GM21528 (cell line): ENCODE measurements around the gene SHROOM3.

Experiments used
- ATAC-seq: cut with Tn5 transposase; IDR thresholded peaks from one replicate; pipeline ENCODE4 v1.9.1; 2021; ENCODE audit warnings: mild to moderate bottlenecking, moderate library complexity; ENCODE audit not compliant: unreplicated experiment, low FRiP score

The SHROOM3 gene

DNA sequence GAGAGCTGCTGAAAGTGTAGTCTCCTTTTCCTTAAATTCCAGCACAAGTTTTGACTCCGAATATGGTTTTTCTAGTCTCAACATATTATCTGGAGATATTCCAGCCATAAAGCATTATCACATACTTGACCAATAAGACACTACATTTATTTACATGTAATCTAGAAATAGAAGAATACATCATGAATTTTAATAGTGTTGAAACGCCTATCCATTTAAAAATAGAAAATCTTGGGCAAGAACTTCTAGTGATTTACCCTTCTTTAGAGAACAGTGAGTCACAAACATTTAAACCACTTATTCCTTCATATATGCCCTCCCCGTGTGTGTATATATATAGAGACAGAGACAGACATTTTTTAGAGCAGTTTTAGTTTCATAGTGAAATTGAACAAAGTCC lies 301.4 kb downstream of the SHROOM3 start:
- ATAC-seq = no peak

DNA sequence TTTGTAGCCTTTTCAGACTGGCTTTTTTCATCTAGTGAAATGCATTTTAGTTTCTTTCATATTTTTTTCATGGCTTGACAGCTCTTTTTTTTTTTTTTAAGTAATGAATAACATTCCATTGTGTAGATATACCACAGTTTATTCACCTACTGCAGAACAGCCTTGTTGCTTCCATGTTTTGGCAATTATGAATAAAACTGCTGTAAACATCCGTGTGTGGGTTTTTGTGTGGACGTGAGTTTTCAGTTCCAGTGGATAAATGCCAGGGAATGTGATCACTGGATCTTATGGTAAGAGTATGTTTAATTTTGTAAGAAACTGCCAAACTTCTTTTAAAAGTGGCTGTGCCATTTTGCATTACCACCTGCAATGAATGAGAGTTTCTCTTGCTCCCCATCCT lies 302.2 kb downstream of the SHROOM3 start:
- ATAC-seq = no peak

DNA sequence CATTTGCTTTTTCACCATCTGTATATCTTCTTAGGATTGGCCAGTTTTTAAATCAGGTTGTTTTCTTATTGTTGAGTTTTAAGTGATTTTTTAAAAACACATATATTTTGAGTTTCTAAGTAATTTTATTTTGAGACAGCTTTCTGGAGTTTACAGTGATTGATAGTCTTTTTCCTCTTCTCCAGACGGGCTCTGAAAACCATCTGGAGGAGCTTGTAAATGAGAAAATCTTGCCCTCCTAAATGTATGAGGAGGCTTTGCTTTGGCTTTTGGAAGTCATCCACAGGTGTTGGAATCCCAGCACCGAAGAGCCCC lies 302.7 kb downstream of the SHROOM3 start:
- no peak for ATAC-seq

DNA sequence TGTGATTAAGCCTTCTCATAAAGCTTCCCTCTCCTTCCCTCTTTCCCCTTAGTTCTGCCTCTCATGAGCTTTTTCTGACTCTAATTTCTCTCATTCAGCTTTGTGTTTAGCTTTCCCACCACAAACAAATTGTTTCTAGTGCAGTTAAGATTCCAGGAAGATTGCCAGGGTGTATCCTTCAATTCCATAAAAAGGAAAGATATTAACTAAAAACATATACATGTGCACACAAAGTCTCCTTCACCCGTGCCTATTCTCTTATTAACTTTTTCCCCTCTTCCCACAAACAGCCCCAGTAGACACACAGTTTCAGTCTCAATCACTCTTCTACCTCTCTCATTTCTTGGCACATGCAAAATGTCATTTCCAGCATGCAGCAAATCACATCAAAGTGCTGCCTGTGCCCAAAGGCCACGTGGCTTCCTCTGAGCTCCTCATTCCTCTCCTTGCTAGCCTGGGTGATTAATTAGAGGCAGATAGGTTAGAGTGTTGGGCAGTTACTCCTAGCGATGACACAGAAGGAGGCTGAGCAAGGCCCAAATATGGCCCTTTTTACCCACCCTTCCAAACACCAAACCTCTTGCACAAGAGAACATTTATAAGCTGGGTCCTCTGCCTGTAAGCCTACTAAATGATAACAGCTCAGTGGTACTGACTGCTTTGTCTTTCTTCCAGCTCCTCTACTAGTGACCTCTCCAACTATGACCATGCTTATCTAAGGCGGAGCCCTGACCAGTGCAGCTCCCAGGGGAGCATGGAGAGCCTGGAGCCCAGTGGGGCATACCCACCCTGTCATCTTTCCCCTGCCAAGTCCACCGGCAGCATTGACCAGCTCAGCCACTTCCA lies 303.3 kb downstream of the SHROOM3 start:
- ATAC-seq = no peak

DNA sequence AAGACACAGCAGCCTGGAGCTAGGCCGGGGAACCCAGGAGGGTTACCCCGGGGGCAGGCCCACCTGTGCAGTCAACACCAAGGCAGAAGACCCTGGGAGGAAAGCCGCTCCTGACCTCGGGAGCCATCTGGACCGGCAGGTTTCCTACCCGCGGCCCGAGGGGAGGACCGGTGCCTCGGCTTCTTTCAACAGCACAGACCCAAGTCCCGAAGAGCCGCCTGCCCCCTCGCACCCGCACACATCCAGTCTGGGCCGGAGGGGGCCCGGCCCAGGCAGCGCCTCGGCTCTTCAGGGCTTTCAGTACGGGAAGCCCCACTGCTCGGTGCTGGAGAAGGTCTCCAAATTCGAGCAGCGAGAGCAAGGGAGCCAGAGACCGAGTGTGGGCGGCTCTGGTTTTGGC lies 305.2 kb downstream of the SHROOM3 start:
- ATAC-seq = no peak

DNA sequence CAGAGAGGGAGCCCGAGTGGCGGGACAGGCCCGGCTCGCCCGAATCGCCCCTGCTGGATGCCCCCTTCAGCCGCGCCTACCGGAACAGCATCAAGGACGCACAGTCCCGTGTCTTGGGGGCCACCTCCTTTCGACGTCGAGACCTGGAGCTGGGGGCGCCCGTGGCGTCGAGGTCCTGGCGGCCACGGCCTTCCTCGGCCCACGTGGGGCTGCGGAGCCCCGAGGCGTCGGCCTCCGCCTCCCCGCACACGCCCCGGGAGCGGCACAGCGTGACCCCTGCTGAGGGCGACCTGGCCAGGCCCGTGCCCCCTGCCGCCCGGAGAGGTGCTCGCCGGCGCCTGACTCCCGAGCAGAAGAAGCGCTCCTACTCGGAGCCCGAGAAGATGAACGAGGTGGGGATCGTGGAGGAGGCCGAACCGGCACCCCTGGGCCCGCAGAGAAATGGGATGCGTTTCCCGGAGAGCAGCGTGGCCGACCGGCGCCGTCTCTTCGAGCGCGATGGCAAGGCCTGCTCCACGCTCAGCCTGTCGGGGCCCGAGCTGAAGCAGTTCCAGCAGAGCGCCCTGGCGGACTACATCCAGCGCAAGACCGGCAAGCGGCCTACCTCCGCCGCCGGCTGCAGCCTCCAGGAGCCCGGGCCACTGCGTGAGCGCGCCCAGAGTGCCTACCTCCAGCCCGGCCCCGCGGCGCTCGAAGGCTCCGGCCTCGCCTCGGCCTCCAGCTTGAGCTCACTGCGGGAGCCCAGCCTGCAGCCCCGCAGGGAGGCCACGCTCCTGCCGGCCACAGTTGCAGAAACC lies 306.0 kb downstream of the SHROOM3 start:
- ATAC-seq = no peak

DNA sequence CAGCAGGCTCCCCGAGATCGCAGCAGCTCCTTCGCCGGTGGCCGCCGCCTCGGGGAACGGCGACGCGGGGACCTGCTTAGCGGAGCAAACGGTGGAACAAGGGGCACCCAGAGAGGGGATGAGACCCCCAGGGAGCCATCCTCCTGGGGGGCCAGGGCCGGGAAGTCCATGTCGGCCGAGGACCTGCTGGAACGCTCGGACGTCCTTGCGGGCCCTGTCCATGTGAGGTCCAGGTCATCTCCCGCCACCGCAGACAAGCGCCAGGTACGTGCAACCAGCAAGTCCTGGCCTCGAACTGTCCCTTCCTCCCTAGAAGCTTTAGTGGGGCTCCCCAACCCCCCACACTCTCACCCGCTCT lies 306.6 kb downstream of the SHROOM3 start:
- no peak for ATAC-seq

DNA sequence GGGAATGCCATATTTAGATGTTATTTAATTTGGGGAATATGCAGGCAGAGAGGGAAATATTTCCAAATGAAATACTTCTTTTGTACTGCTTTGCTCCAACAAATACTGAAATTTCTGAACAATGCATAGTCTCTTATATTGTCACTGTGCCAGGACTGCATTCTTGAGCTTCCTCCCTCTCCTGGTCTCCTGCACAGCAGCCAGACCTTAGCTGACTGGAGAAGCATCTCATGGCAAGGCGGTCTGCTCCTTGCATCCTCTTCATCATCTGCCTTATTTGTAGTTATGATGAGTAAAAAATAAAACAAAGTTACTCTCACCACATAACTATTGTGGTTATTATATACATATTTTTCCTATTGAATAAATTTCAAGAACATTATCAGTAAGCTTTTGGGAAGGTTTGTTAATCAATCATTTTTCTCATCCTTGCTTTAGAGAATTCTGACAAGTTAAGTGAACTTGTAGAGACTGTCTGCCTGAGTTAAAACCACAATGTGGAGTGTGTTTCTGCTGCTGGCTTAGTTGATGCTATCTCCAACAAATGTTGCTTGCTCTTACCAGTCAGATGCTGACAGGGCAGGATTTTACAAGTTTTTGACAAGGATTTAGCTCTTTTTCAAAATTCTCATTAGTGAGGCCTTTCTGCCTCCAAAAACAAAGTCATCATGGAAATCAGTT lies 309.4 kb downstream of the SHROOM3 start:
- ATAC-seq = no peak

DNA sequence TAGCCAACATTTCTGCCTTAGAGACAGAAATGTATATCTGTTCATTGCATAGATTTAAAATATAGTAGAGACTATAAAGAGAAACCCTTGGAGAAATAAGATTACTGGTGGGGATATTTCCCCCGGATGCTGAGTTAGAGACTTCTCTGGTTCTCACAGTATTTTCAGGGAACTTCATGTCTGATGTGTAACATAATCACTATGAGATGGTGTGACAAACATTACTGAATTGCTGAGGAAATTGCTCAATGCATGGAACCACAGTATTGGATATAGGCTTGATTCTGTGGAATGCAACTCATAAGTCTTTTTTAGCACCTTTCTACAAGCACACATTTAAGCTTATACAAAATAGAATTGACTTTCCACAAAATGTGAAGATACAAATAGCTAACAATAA lies 310.2 kb downstream of the SHROOM3 start:
- no peak for ATAC-seq

DNA sequence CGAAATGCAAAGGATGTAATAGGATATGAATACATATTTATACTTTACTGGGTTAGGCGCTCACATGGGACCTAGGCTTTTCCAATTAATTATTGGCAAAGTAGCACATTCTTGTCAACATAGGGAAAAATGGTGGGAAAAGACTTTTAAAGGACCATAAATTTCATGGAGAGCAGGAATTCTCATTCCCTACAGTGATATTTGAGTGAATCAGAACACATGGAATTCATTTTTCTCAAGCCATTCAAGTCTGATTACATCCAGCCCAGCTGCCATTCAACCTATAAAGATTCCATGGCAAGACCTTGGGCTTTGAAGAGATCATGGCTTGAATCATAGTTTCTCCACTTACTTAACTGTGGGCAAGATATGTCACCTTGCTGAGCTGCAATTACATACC lies 312.5 kb downstream of the SHROOM3 start:
- ATAC-seq = no peak

DNA sequence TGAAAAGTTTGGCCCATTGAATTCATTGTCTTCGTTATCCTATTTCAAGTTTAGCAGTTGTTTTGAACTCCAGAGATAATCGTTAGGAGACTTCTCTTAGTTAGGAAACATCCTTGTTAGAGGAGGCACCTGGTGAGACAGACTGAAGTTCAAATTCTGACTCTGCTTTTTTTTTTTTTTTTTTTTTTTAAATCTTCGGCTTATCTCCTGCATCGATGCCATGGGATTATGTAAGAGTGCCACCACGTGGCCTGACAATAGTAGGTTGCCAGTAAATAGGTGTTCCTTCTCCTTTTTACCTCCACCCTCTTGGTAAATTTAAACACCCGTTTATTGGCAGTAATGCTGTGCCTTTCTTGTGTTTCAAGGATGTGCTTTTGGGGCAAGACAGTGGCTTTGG lies 313.6 kb downstream of the SHROOM3 start:
- no peak for ATAC-seq

DNA sequence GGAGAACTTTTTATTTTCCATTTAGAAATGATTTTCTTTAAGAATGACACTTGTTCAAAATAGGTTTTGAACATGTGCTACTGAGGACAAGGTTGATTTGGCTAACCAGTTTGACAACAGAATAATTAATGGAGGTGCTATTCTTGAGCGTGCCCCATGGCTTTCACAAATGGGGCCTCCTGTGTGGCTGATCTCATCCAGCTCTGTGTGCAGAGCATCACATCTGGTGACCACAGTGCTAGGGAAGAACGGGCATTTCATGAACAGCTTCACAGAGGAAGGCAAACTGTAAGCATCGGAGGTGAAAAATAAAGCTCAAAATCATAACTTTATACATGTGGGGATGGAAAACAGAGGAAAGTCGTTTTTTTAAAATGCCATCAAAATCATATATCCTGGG lies 314.3 kb downstream of the SHROOM3 start:
- no peak for ATAC-seq

DNA sequence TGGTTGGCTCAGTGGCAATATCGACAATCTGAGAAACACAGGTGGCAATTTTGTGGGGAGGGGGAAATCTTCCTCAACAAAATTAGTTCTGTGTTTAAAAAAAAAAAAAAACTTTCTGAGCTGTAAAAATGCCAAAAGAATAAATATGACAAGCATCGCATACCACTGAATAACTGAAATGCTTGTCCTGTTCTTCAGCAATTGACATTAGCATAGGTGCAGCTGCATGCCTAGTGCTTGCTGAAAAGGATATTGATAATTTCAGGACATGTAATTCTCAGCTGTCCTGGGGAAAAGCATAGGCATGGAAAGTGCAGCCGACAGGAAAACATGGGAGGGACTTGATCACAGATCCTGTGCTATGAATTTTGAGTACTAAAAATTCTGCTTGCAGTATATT lies 315.7 kb downstream of the SHROOM3 start:
- ATAC-seq = no peak

DNA sequence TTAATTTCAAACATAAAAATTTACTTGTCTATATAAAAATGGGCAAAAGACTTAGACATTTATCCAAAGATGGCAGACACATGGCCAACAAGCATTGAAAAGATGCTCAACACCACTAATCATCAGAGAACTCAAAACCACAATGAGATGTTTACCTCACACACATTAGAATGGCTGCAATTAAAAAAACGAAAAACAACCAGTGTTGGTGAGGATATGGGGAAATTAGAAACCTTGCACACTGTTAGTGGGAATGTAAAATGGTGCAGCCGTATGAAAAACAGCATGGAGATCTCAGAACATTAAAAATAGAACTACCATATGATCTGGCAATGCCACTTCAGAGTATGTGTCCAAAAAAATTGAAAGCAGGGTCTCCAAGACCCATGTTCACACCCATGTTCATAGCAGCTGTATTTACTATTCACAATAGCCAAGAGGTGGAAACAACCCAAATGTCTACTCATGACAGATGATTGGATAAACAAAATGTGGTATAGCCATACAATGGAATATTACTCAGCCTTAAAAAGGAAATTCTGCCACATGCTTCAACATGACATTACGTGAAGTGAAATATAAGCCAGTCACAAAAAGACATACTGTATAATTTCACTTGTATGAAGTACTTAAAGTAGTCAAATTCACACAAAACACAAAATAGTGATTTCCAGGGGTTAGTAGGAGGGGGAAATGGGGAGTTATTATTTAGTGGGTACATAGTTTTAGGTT lies 316.7 kb downstream of the SHROOM3 start:
- ATAC-seq = no peak

DNA sequence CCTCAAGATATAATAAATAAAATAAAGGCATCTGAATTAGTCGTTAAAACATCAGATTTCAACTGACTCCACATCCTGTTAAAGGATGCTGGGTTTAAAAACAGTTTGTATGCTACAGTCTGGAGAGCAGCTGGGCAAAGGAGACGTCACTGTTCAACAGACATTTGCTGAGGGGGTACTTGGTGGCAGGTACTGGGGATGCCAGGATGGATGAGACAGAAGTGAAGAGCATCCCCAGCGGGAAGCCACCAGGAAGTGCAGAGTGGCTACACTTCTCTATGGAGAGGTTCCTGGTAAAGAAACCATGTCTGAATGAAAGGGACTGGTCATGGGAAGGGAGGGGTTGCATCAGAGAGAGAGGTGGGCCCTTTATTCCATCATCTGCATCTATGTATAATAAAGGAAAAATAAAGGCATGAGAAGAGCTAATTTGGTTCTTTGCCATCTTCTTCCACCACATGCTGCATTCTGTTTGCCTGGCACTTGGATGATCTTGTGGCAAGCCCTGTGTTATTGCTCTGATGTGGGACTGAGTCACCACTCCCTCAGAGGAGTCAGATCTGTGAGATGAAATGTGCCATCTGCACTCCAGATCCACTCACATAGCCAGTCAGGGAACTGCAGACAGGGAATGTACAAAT lies 318.0 kb downstream of the SHROOM3 start:
- ATAC-seq = no peak

DNA sequence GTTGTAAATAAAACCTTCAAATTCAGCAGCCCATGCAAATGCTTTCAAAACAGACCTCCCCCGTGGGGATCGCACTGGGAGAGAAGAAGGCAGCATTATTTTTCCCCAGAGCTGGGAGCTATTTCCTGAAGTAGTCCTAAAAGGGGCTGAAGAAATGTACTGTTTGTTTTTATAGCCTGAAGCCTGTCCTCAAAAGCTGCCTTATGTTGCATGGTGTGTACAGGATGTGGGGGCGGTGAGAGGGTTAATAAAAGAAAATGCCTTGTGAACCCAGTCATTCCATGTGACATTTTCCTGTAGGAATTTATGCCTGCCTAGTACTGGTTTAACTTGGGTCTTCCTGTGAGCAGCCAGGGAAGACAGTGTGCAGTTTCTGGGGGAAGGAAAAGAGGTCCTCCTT lies 318.8 kb downstream of the SHROOM3 start:
- ATAC-seq = no peak

DNA sequence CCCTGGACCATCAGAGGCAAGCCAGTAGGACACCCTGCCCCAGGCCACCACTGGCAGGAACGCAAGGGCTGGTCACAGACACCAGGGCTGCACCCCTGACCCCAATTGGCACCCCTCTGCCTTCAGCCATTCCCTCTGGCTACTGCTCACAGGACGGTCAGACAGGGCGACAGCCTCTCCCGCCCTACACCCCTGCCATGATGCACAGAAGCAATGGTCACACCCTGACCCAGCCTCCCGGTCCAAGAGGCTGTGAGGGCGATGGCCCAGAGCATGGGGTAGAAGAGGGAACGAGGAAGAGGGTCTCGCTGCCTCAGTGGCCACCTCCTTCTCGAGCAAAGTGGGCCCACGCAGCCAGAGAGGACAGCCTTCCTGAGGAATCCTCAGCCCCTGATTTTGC lies 319.4 kb downstream of the SHROOM3 start:
- no peak for ATAC-seq

DNA sequence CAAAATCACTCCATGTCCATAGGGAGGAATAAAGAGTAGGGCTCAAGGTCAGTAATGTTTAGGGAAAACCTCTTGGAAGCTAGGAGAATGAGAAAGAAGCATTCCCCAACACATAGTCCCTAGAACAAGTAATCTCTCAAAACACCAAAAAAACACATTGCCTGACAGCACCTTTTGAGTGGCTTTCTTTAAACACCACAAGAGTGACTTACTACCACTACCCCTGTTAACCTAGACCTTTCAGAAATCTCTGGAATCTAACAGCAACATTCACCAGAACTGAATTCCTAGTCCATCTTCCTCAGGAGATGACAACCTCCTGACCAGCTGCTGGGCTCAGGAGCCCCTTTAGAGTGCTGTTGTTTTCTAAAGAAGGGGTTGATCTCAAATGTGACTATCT lies 320.7 kb downstream of the SHROOM3 start:
- ATAC-seq = no peak

DNA sequence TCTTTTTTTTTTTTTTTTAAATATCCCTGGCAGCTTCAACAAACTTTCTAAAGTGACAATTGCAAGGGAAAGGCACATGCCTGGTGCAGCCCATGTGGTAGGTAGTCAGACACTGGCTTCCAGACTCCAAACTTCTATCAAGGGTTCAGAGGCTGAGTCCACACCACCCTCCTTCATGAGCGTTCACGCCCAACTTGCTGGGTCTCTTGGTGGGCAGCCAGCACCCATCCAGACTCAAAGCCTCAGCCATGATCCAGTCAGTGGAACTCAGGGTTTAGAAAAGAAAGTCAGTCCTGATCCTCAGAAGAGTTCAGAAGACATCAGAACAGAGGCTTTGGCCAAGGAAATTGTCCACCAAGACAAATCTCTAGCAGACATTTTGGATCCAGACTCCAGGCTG lies 321.4 kb downstream of the SHROOM3 start:
- no peak for ATAC-seq

DNA sequence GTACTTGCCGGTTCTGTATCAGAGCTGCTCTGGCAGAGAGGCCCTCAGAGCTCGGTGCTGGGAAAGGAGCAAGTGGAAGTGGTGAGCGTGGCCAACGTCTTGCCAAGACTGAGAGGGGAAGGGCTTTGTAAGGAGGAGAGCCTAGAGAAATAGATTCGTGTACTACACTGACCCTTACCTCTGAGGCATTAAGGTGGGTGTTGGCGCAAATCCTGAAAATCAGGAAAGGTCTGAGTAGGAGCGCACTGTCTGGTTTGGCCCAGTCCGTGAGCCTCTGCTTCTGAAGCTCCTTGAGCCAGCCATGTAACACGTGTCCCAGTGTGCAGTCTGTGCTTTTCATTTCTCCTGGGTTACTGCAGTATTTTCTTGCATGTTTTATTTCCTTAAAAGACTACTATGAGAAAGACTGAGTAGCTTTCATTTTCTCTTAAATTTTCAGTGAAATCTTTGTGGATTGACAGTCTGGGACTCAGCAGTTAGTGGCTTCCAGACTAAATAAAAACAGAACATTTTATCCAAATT lies 322.4 kb downstream of the SHROOM3 start:
- ATAC-seq = no peak
